Endothelial cell of umbilical vein (primary cell): ENCODE measurements around the gene REEP2. TPM values are rescaled to one million over a fixed set of nuclear protein-coding genes. Genes with fewer than 3 reads are reported as not detected.

Experiments used
- BruUV-seq: library from RNA; stranded (reverse); fragments of 400-500 nt; replicated peaks from 2 replicates; lab custom pipeline; 2021; lab: Mats Ljungman, UMichigan
- CTCF ChIA-PET: fragments of 300-600, 350-600 bp; sonication (Branson Sonifier 250); formaldehyde crosslinking; loops from one replicate; lab custom pipeline; 2021; ENCODE audit warnings: antibody characterized with exemption, inconsistent platforms; lab: Charles Lee
- POLR2A ChIA-PET: fragments of 300-600, 350-600 bp; sonication (Branson Sonifier 250); formaldehyde crosslinking; loops from one replicate; lab custom pipeline; 2021; ENCODE audit warnings: antibody characterized with exemption, inconsistent platforms; lab: Charles Lee
- DNase-seq: peaks from one replicate; pipeline ENCODE4 v3.0.0-alpha.2; 2011; ENCODE audit warnings: low read depth, low spot score
- FAIRE-seq: peaks from 2 replicates; lab custom pipeline; 2011; peaks lifted over from hg19 to GRCh38; lab: Jason Lieb, UNC
- H2AFZ ChIP-seq: 2 replicates; pipeline ENCODE4 v1.6.0; 2012; ENCODE audit warnings: low read depth, low read length, control low read depth, inconsistent platforms
- H3K27ac ChIP-seq: 2 replicates; pipeline ENCODE4 v1.5.1; 2011; ENCODE audit warnings: low read depth, mild to moderate bottlenecking, control low read depth, low read length, moderate library complexity; ENCODE audit not compliant: insufficient read depth
- H3K27me3 ChIP-seq, 2 experiments: 2 replicates each; pipeline versions ENCODE4 v1.6.0 to v1.6.1; 2011; ENCODE audit warnings: low read length in 2 of 2, mixed read lengths in 1 of 2; ENCODE audit not compliant: control insufficient read depth in 2 of 2, insufficient read depth in 2 of 2
- H3K36me3 ChIP-seq, 2 experiments: 2 replicates in 1 of 2; 3 replicates in 1 of 2; pipeline ENCODE4 v1.5.1; 2011; ENCODE audit warnings: low read length in 2 of 2, mild to moderate bottlenecking in 1 of 2, moderate library complexity in 1 of 2; ENCODE audit not compliant: control insufficient read depth in 2 of 2, insufficient read depth in 2 of 2; ENCODE audit errors: extremely low read depth in 1 of 2
- H3K4me1 ChIP-seq: 3 replicates; pipeline ENCODE4 v1.5.1; 2011; ENCODE audit warnings: mild to moderate bottlenecking, low read length; ENCODE audit not compliant: control insufficient read depth, insufficient read depth; ENCODE audit errors: extremely low read depth
- H3K4me2 ChIP-seq: 2 replicates; pipeline ENCODE4 v1.6.1; 2011; ENCODE audit warnings: low read length, control low read depth, mixed read lengths; ENCODE audit not compliant: insufficient read depth
- H3K4me3 ChIP-seq, 3 experiments: fragments of 200-600 bp in 1 of 3; sonication (generic), shearing (Covaris generic) in 1 of 3; replicated peaks in 1 of 3; 2 replicates each; pipeline ENCODE4 v1.5.1; 2011 to 2016; ENCODE audit warnings: control low read depth in 3 of 3, low read length in 3 of 3, mild to moderate bottlenecking in 2 of 3, inconsistent platforms in 1 of 3, low read depth in 1 of 3, moderate library complexity in 1 of 3; ENCODE audit not compliant: insufficient read depth in 1 of 3
- H3K79me2 ChIP-seq: 2 replicates; pipeline ENCODE4 v1.6.0; 2012; ENCODE audit warnings: low read length, inconsistent platforms; ENCODE audit not compliant: control insufficient read depth, insufficient read depth
- H3K9ac ChIP-seq: replicated peaks from 2 replicates; pipeline ENCODE3; 2011; ENCODE audit warnings: low read length, control low read depth; ENCODE audit not compliant: insufficient read depth; ENCODE audit errors: extremely low read depth
- H3K9me1 ChIP-seq: replicated peaks from 3 replicates; pipeline ENCODE4 v1.6.0; 2011; ENCODE audit warnings: mild to moderate bottlenecking, low read length; ENCODE audit not compliant: control insufficient read depth, insufficient read depth; ENCODE audit errors: extremely low read depth
- H3K9me3 ChIP-seq: replicated peaks from 2 replicates; pipeline ENCODE4 v1.5.1; 2012; ENCODE audit warnings: low read length, inconsistent platforms; ENCODE audit not compliant: control insufficient read depth, insufficient read depth
- H4K20me1 ChIP-seq: replicated peaks from 2 replicates; pipeline ENCODE3; 2011; ENCODE audit warnings: mild to moderate bottlenecking, low read length; ENCODE audit not compliant: control insufficient read depth, insufficient read depth; ENCODE audit errors: extremely low read depth
- CTCF ChIP-seq, 2 donors: IDR thresholded peaks; 1 replicate in 1 of 2; 2 replicates in 1 of 2; pipeline ENCODE4 v1.5.1; 2011; ENCODE audit warnings: low read length in 2 of 2, mild to moderate bottlenecking in 2 of 2, moderate library complexity in 2 of 2, control low read depth in 1 of 2, inconsistent platforms in 1 of 2, low read depth in 1 of 2; ENCODE audit not compliant: insufficient read depth in 1 of 2; ENCODE audit errors: extremely low read depth in 1 of 2
- EZH2 ChIP-seq: IDR thresholded peaks from 2 replicates; pipeline ENCODE4 v1.6.1; 2012; ENCODE audit warnings: borderline replicate concordance, low read depth, mild to moderate bottlenecking, moderate library complexity, low read length, inconsistent platforms; ENCODE audit not compliant: severe bottlenecking
- FOS ChIP-seq: IDR thresholded peaks from 2 replicates; pipeline ENCODE4 v1.6.1; 2011; ENCODE audit warnings: mild to moderate bottlenecking, low read length, moderate library complexity, borderline replicate concordance; ENCODE audit not compliant: insufficient read depth
- GATA2 ChIP-seq: IDR thresholded peaks from 2 replicates; pipeline ENCODE4 v1.7.0; 2011; ENCODE audit warnings: low read depth, mild to moderate bottlenecking, moderate library complexity, mixed read lengths, low read length; ENCODE audit not compliant: insufficient read length, insufficient read depth
- JUN ChIP-seq: IDR thresholded peaks from 2 replicates; pipeline ENCODE4 v1.6.1; 2011; ENCODE audit warnings: borderline replicate concordance, low read depth; ENCODE audit not compliant: insufficient read length, insufficient read depth
- MAX ChIP-seq: IDR thresholded peaks from 2 replicates; pipeline ENCODE4 v1.6.1; 2011; ENCODE audit not compliant: insufficient read depth, insufficient read length
- MYC ChIP-seq: IDR thresholded peaks from one replicate; pipeline ENCODE4 v1.6.1; 2011; ENCODE audit warnings: mild to moderate bottlenecking, low read depth, low read length
- POLR2A ChIP-seq: IDR thresholded peaks from 2 replicates; pipeline ENCODE4 v1.6.1; 2012; ENCODE audit warnings: low read depth, mild to moderate bottlenecking, control low read depth, low read length
- POLR2AphosphoS5 ChIP-seq: IDR thresholded peaks from 2 replicates; pipeline ENCODE4 v1.6.1; 2012; ENCODE audit warnings: low read depth, mild to moderate bottlenecking, control low read depth, low read length, moderate library complexity; ENCODE audit not compliant: insufficient read depth
- dilution Hi-C: fragments of 300-500 bp; cut with MboI; formaldehyde crosslinking; loops from one replicate; pipeline ENCODE4 v1.15.0; 2019; ENCODE audit warnings: low sequenced_read_pairs; ENCODE audit not compliant: extremely low pct_ligation_motif_present
- intact Hi-C: fragments of 100-400 bp; cut with micrococcal nuclease; formaldehyde crosslinking; loops from one replicate; pipeline ENCODE4 v1.10.0; 2022
- polyA plus RNA-seq, 4 experiments: library from polyadenylated mRNA; depleted of rRNA in 3 of 4; stranded (reverse) in 3 of 4; unstranded in 1 of 4; fragments of >200 nt; gene quantifications; 2 replicates each; pipeline versions ENCODE4 v1.2.1 to v1.2.3, GENCODE V29; 2011 to 2012; ENCODE audit warnings: missing spikeins in 1 of 4
- total RNA-seq: library from RNA; stranded (reverse); gene quantifications from 2 replicates; pipeline ENCODE4 v1.2.3, GENCODE V29; 2021

REEP2 gene
- total and polyA plus RNA-seq, 2 donors (not counting 3 experiments of a cell fraction or from before 2014, with no cell fraction given), result 4.0 to 4.8 TPM

GRCh38 chr5:138441221-138441620 is 2.4 kb downstream of the REEP2 start:
- ChIA-PET CTCF (interaction anchor here (1.0 kb wide), 1 partner anchor 9 kb away, joined by 4 read pairs; no protein-coding TSS in a partner anchor), POLR2A (no interaction called here)
- Histone ChIP-seq H3K4me1 (peaks cover 9% of the 10 kb centered on the region), H2AFZ (no peak overlapping the region), H3K9me1 (no peaks in the 10 kb centered on the region), H3K27ac (no peak overlapping the region), H3K9me3 (no peaks in the 10 kb centered on the region), H3K4me2 (no peak overlapping the region), H4K20me1 (no peaks in the 10 kb centered on the region), H3K27me3 (no peaks in the 10 kb centered on the region), H3K36me3 (peaks cover 0 to 4% of the 10 kb centered on the region in 2 experiments), H3K79me2 (no peaks in the 10 kb centered on the region), H3K9ac (no peak overlapping the region), H3K4me3 (no peak overlapping the region)
- FAIRE-seq, result no peak
- DNase-seq, result no peak
- intact Hi-C loops (no loop called here), dilution Hi-C loops (no loop called here)
- no TSS peak for BruUV-seq
- no peak for TF ChIP-seq POLR2AphosphoS5
- TF ChIP-seq MYC, result no peak
- no peak for TF ChIP-seq EZH2
- no peak for TF ChIP-seq CTCF (IDR thresholded peaks at IDR 0.05; ENCODE audit: extremely low read depth in 1 of 2, insufficient read depth in 1 of 2, low read depth in 1 of 2, low read length in 2 of 2)
- TF ChIP-seq MAX, result no peak
- TF ChIP-seq POLR2A, result no peak
- TF ChIP-seq GATA2, result no peak
- no peak for TF ChIP-seq JUN
- no peak for TF ChIP-seq FOS
